ENCODE data around the gene SMYD3. TPM values are rescaled to one million over a fixed set of nuclear protein-coding genes. Genes with fewer than 3 reads are reported as not detected.

SMYD3 gene
- total and polyA plus RNA-seq, 8 donors, result 20.4 to 35.1 (median 24.3) TPM

DNA sequence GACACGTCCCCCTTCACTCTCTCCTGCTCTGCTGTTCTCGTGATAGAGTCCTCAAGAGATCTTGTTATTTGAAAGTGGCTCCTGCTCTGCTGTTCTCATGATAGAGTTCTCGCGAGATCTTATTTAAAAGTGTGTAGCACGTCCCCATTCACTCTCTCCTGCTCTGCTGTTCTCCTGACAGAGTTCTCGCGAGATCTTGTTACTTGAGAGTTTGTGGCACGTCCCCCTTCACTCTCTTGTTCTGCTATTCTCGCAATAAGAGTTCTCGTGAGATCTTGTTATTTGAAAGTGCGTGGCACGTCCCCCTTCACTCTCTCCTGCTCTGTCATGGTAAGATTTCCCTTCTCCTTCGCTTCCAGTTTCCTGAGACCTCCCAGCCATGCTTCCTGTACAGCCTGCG lies 47.9 kb downstream of the SMYD3 start:
- H3K27me3 ChIP-seq, result no peaks in the 10 kb centered on the region
- intact Hi-C loops (cut with DNase I), result no loop called here
- DNase-seq (no peak), ATAC-seq (no peak)
- no peaks in the 10 kb centered on the region for H3K9me3 ChIP-seq
- TF ChIP-seq, protein P1, sequence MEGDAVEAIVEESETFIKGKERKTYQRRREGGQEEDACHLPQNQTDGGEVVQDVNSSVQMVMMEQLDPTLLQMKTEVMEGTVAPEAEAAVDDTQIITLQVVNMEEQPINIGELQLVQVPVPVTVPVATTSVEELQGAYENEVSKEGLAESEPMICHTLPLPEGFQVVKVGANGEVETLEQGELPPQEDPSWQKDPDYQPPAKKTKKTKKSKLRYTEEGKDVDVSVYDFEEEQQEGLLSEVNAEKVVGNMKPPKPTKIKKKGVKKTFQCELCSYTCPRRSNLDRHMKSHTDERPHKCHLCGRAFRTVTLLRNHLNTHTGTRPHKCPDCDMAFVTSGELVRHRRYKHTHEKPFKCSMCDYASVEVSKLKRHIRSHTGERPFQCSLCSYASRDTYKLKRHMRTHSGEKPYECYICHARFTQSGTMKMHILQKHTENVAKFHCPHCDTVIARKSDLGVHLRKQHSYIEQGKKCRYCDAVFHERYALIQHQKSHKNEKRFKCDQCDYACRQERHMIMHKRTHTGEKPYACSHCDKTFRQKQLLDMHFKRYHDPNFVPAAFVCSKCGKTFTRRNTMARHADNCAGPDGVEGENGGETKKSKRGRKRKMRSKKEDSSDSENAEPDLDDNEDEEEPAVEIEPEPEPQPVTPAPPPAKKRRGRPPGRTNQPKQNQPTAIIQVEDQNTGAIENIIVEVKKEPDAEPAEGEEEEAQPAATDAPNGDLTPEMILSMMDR (IDR thresholded peaks at IDR 0.05), result no peak
- H3K36me3 ChIP-seq, result no peaks in the 10 kb centered on the region
- no peak overlapping the region for H3K27ac ChIP-seq
- no peaks in the 10 kb centered on the region for H3K4me1 ChIP-seq
- H3K4me3 ChIP-seq, result no peak overlapping the region

DNA sequence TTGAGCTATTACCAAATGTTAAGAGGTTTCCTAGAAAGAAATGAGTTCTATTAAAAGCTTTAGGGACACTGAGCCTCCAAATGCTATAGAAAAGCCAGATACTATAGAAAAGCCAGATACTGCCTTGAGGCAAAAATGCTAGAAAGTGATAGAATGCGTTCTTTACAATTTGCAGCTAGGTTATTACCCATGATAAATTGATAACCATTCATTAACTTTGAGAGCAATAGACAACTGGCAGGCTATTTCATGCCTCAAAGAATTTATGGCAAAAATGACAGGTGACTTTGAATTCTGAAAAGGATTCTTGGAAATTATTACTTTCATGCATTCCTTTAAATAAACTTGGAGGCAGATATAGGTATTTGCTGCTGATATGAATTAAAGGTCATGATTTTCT lies 51.6 kb downstream of the SMYD3 start:
- intact Hi-C loops (cut with DNase I), result no loop called here
- ATAC-seq (no peak), DNase-seq (no peak)
- no peaks in the 10 kb centered on the region for H3K9me3 ChIP-seq
- no peak overlapping the region for H3K4me3 ChIP-seq
- no peaks in the 10 kb centered on the region for H3K4me1 ChIP-seq
- TF ChIP-seq, protein P1 (IDR thresholded peaks at IDR 0.05), result no peak
- H3K27ac ChIP-seq, result no peak overlapping the region
- no peaks in the 10 kb centered on the region for H3K27me3 ChIP-seq
- no peaks in the 10 kb centered on the region for H3K36me3 ChIP-seq

GRCh38 chr1:246454655-246455054 lies 52.4 kb downstream of the SMYD3 start:
- Histone ChIP-seq H3K27ac (no peak overlapping the region), H3K27me3 (no peaks in the 10 kb centered on the region), H3K4me1 (no peaks in the 10 kb centered on the region), H3K9me3 (no peaks in the 10 kb centered on the region), H3K4me3 (no peak overlapping the region), H3K36me3 (no peaks in the 10 kb centered on the region)
- no peak for DNase-seq
- TF ChIP-seq, protein P1 (IDR thresholded peaks at IDR 0.05), result no peak
- intact Hi-C loops (cut with DNase I), result no loop called here
- ATAC-seq, result no peak

- no peak overlapping the region for H3K27ac ChIP-seq
- H3K36me3 ChIP-seq, result no peaks in the 10 kb centered on the region
- no peaks in the 10 kb centered on the region for H3K9me3 ChIP-seq
- intact Hi-C loops (cut with DNase I), result no loop called here
- ATAC-seq (peak; percentile 71), DNase-seq (peak in 1 of 4 donors; percentile 24)
- H3K4me1 ChIP-seq, result no peaks in the 10 kb centered on the region
- TF ChIP-seq, protein P1 (IDR thresholded peaks at IDR 0.05), result peak; percentile 57 to 60
- H3K4me3 ChIP-seq, result no peak overlapping the region
- H3K27me3 ChIP-seq, result no peaks in the 10 kb centered on the region
Observed at GRCh38 chr1:246450611-246451251, 56.3 kb downstream of the SMYD3 start.

DNA sequence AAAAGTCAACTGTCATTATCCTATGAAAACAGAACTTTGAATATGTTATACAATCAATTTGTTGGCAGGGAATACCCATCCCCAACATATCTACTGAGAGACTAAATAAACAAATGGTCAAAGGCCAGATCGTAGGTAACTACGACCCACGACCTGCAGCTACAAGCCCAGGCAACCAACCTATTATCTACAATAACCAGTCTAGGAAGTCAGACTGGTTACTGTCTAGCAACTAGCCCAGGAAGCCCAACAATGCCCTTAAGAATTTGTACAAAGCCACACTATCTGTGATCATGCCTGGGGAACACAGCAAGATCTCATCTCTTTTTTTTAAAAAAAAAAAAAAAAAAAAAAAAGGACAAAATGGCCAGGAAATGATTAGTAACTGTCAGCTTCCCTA lies 58.7 kb downstream of the SMYD3 start:
- H3K27me3 ChIP-seq, result no peaks in the 10 kb centered on the region
- no peak for ATAC-seq
- TF ChIP-seq, protein P1 (IDR thresholded peaks at IDR 0.05), result no peak
- intact Hi-C loops (cut with DNase I), result no loop called here
- no peak overlapping the region for H3K4me3 ChIP-seq
- DNase-seq, result no peak
- no peaks in the 10 kb centered on the region for H3K9me3 ChIP-seq
- no peak overlapping the region for H3K27ac ChIP-seq
- H3K36me3 ChIP-seq, result no peaks in the 10 kb centered on the region
- H3K4me1 ChIP-seq, result no peaks in the 10 kb centered on the region
